MCF 10A (cell line): ENCODE results near the gene ABHD12. TPM values are rescaled to one million over a fixed set of nuclear protein-coding genes. Genes with fewer than 3 reads are reported as not detected.

Experiments
- BruUV-seq: library from RNA; stranded (reverse); fragments of 400-500 nt; replicated peaks from 2 replicates; lab custom pipeline; 2021; lab: Mats Ljungman, UMichigan
- CTCF ChIA-PET: fragments of 300-600 bp; sonication (Branson Sonifier 250); formaldehyde crosslinking; extraction: SDS; loops from one replicate; lab custom pipeline; 2021; ENCODE audit warnings: antibody characterized with exemption, inconsistent platforms; lab: Yijun Ruan, JAX
- POLR2A ChIA-PET: fragments of 300-600, 350-650 bp; sonication (Branson Sonifier 250); formaldehyde crosslinking; extraction: SDS; loops from one replicate; lab custom pipeline; 2020; ENCODE audit warnings: antibody characterized with exemption, inconsistent platforms; lab: Yijun Ruan, JAX
- DNase-seq: peaks from one replicate; pipeline ENCODE4 v3.0.0-alpha.2; 2018; ENCODE audit not compliant: unreplicated experiment
- H3K27ac Mint-ChIP-seq: one replicate; pipeline ENCODE4 v1.8.0; 2022; ENCODE audit warnings: mild to moderate bottlenecking, low read depth, mixed read lengths; ENCODE audit not compliant: unreplicated experiment
- H3K27me3 Mint-ChIP-seq: one replicate; pipeline ENCODE4 v1.8.0; 2022; ENCODE audit warnings: mixed read lengths; ENCODE audit not compliant: insufficient read depth, unreplicated experiment
- H3K36me3 Mint-ChIP-seq: one replicate; pipeline ENCODE4 v1.8.0; 2022; ENCODE audit warnings: mild to moderate bottlenecking, moderate library complexity, mixed read lengths; ENCODE audit not compliant: insufficient read depth, unreplicated experiment
- H3K4me1 Mint-ChIP-seq: one replicate; pipeline ENCODE4 v1.8.0; 2022; ENCODE audit warnings: mixed read lengths; ENCODE audit not compliant: insufficient read depth, unreplicated experiment
- H3K4me3 Mint-ChIP-seq: one replicate; pipeline ENCODE4 v1.8.0; 2022; ENCODE audit warnings: mild to moderate bottlenecking, moderate library complexity, mixed read lengths; ENCODE audit not compliant: unreplicated experiment
- H3K9me3 Mint-ChIP-seq: one replicate; pipeline ENCODE4 v1.8.0; 2022; ENCODE audit warnings: mixed read lengths; ENCODE audit not compliant: unreplicated experiment
- CTCF ChIP-seq: fragments of 200-600 bp; IDR thresholded peaks from one replicate; pipeline ENCODE4 v1.8.0; 2022; ENCODE audit warnings: antibody characterized with exemption, mild to moderate bottlenecking; ENCODE audit not compliant: unreplicated experiment
- intact Hi-C: fragments of 100-400 bp; cut with micrococcal nuclease; formaldehyde crosslinking; loops from 2 replicates; pipeline ENCODE4 v1.14.1; 2022
- total RNA-seq: library from RNA; stranded (reverse); gene quantifications from 2 replicates; pipeline ENCODE4 v1.2.3, GENCODE V29; 2022

ABHD12 gene
- total RNA-seq, 1 experiment from 2014 or later = 18.6 TPM

- DNase-seq = no peak
- BruUV-seq = no TSS peak
- H3K36me3 Mint-ChIP-seq = peaks cover 83% of the 10 kb centered on the region
- POLR2A ChIA-PET = interaction anchor here (1.4 to 15.4 kb wide), 4 partner anchors 8 to 32 kb away, joined by 3 to 517 read pairs (median 36); partner anchors contain the start of gene PYGB
- intact Hi-C loops = no loop called here
- H3K27ac Mint-ChIP-seq = peak overlapping the region; percentile 5
- CTCF ChIA-PET = interaction anchor here (0.6 to 0.8 kb wide), 2 partner anchors 12 to 36 kb away, joined by 3 read pairs; no protein-coding TSS in a partner anchor
- TF ChIP-seq CTCF = no peak
- H3K4me3 Mint-ChIP-seq = no peak overlapping the region
- no peaks in the 10 kb centered on the region for H3K27me3 Mint-ChIP-seq
- peaks cover 24% of the 10 kb centered on the region for H3K4me1 Mint-ChIP-seq
- no peaks in the 10 kb centered on the region for H3K9me3 Mint-ChIP-seq
Measured at GRCh38 chr20:25258828-25259227, 131.8 kb downstream of the ABHD12 start.

- no peak for DNase-seq
- no TSS peak for BruUV-seq
- POLR2A ChIA-PET = interaction anchor here (1.4 to 15.4 kb wide), 5 partner anchors 8 to 31 kb away, joined by 3 to 517 read pairs (median 52); partner anchors contain the start of gene PYGB
- Mint-ChIP-seq H3K4me3 (no peak overlapping the region), H3K27ac (peak overlapping the region; percentile 5), H3K9me3 (no peaks in the 10 kb centered on the region), H3K4me1 (peaks cover 28% of the 10 kb centered on the region), H3K36me3 (peaks cover 87% of the 10 kb centered on the region), H3K27me3 (no peaks in the 10 kb centered on the region)
- CTCF ChIA-PET = interaction anchor here (0.8 to 2.2 kb wide), 6 partner anchors 11 to 264 kb away, joined by 3 to 17 read pairs (median 3); no protein-coding TSS in a partner anchor
- no peak for TF ChIP-seq CTCF
- intact Hi-C loops = no loop called here
Measured at GRCh38 chr20:25258476-25258805, 132.2 kb downstream of the ABHD12 start.

GRCh38 chr20:25257756-25258475, 132.7 kb downstream of the ABHD12 start:
- peaks cover 88% of the 10 kb centered on the region for H3K36me3 Mint-ChIP-seq

More at GRCh38 chr20:25257756-25258475, 132.7 kb downstream of the ABHD12 start:
- DNase-seq = no peak
- Mint-ChIP-seq H3K4me1 (peaks cover 32% of the 10 kb centered on the region), H3K27ac (no peak overlapping the region), H3K9me3 (no peaks in the 10 kb centered on the region), H3K4me3 (no peak overlapping the region), H3K27me3 (no peaks in the 10 kb centered on the region)
- CTCF ChIA-PET = interaction anchor here (0.8 to 2.2 kb wide), 7 partner anchors 11 to 264 kb away, joined by 3 to 17 read pairs (median 3); no protein-coding TSS in a partner anchor
- intact Hi-C loops = no loop called here
- POLR2A ChIA-PET = interaction anchor here (1.1 to 15.4 kb wide), 8 partner anchors 9 to 62 kb away, joined by 3 to 517 read pairs (median 36); partner anchors contain the start of genes ENTPD6 and PYGB
- no peak for TF ChIP-seq CTCF
- no TSS peak for BruUV-seq
